ENCODE data around the gene VPS37C. TPM values are rescaled to one million over a fixed set of nuclear protein-coding genes. Genes with fewer than 3 reads are reported as not detected.
A peak's percentile ranks its signal among the peaks of the same experiment; 100 is the strongest.

VPS37C gene
- total RNA-seq, 1 donor from 2014 or later, result 9.9 TPM

DNA sequence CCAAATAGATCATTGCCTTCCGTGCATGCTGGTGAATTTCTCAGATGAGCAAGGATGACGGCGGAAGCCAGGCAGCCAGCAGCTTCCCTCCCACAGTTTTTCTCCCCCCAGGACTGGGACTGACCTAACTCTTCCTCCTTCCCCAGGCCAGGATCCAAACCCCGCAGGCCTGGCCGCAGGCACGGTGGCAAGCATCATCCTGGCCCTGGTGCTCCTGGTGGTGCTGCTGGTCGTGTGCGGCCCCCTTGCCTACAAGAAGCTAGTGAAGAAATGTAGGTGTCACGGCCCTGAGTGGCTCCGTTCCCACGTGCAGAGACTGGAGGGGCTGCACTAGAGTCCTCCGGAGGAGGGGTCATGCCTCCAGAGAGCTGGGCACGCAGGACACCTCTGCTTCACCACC is 38.5 kb downstream of the VPS37C start:
- no peak for DNase-seq (ENCODE audit: low spot score)
- Histone ChIP-seq H3F3A (ENCODE audit: low read depth) (peaks cover 4% of the 10 kb centered on the region), H3K27me3 (no peaks in the 10 kb centered on the region), H3K79me2 (ENCODE audit: low read depth) (no peaks in the 10 kb centered on the region), H4K20me1 (ENCODE audit: low read depth) (no peaks in the 10 kb centered on the region), H3K9me3 (ENCODE audit: low read depth) (no peaks in the 10 kb centered on the region), H3K4me2 (no peak overlapping the region), H3K27ac (no peak overlapping the region), H3K4me3 (no peak overlapping the region), H3K36me3 (no peaks in the 10 kb centered on the region), H3K4me1 (peaks cover 14% of the 10 kb centered on the region), H3K9ac (no peak overlapping the region), H2AFZ (replicated peaks) (no peak overlapping the region)
- Mint-ChIP-seq H3K4me3 (no peak overlapping the region), H3K27ac (no peak overlapping the region), H3K27me3 (ENCODE audit: insufficient read depth, low read depth) (peaks cover 9% of the 10 kb centered on the region), H3K36me3 (peaks cover 2% of the 10 kb centered on the region), H3K9me3 (no peaks in the 10 kb centered on the region), H3K4me1 (peaks cover 41% of the 10 kb centered on the region)
- TF ChIP-seq EZH2 (IDR thresholded peaks at IDR 0.05) (no peak), EZH2phosphoT487 (IDR thresholded peaks at IDR 0.05) (no peak)
- TF ChIP-seq, protein P1, sequence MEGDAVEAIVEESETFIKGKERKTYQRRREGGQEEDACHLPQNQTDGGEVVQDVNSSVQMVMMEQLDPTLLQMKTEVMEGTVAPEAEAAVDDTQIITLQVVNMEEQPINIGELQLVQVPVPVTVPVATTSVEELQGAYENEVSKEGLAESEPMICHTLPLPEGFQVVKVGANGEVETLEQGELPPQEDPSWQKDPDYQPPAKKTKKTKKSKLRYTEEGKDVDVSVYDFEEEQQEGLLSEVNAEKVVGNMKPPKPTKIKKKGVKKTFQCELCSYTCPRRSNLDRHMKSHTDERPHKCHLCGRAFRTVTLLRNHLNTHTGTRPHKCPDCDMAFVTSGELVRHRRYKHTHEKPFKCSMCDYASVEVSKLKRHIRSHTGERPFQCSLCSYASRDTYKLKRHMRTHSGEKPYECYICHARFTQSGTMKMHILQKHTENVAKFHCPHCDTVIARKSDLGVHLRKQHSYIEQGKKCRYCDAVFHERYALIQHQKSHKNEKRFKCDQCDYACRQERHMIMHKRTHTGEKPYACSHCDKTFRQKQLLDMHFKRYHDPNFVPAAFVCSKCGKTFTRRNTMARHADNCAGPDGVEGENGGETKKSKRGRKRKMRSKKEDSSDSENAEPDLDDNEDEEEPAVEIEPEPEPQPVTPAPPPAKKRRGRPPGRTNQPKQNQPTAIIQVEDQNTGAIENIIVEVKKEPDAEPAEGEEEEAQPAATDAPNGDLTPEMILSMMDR (IDR thresholded peaks at IDR 0.05), result no peak

DNA sequence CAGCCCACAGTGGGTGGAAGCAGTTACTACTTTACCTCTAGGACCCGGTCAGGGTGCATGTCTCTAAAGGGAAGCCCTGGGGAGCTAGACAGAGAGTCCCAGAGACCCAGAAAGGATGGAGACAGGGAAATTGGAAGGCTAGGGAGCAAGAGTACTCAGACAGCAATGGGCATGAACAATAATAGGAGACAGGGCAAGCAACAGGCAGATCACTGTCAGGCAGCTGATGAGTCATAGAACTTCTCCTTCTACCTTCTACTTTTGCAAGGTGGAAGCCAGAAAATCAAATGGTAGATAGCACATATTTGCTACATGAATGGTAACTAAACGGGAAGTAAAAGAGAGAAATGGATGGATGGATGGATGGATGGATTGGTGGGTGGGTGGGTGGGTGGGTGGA is 39.3 kb downstream of the VPS37C start:
- no peak overlapping the region for H3K9ac ChIP-seq
- H3K27me3 ChIP-seq, result no peaks in the 10 kb centered on the region
- no peak overlapping the region for H3K27ac ChIP-seq
- H4K20me1 ChIP-seq (ENCODE audit: low read depth), result no peaks in the 10 kb centered on the region
- DNase-seq (ENCODE audit: low spot score), result no peak
- H3K4me1 ChIP-seq, result peaks cover 14% of the 10 kb centered on the region
- H3K4me3 ChIP-seq, result no peak overlapping the region
- Mint-ChIP-seq H3K36me3 (peaks cover 2% of the 10 kb centered on the region), H3K4me1 (peaks cover 41% of the 10 kb centered on the region), H3K4me3 (no peak overlapping the region), H3K9me3 (no peaks in the 10 kb centered on the region), H3K27me3 (ENCODE audit: insufficient read depth, low read depth) (peaks cover 7% of the 10 kb centered on the region), H3K27ac (peak overlapping the region; percentile 3)
- no peak for TF ChIP-seq EZH2phosphoT487 (IDR thresholded peaks at IDR 0.05)
- TF ChIP-seq EZH2 (IDR thresholded peaks at IDR 0.05), result no peak
- TF ChIP-seq, protein P1 (IDR thresholded peaks at IDR 0.05), result no peak
- no peaks in the 10 kb centered on the region for H3K79me2 ChIP-seq (ENCODE audit: low read depth)
- H3K36me3 ChIP-seq, result no peaks in the 10 kb centered on the region
- peaks cover 4% of the 10 kb centered on the region for H3F3A ChIP-seq (ENCODE audit: low read depth)
- no peak overlapping the region for H3K4me2 ChIP-seq
- H3K9me3 ChIP-seq (ENCODE audit: low read depth), result no peaks in the 10 kb centered on the region
- H2AFZ ChIP-seq (replicated peaks), result no peak overlapping the region

DNA sequence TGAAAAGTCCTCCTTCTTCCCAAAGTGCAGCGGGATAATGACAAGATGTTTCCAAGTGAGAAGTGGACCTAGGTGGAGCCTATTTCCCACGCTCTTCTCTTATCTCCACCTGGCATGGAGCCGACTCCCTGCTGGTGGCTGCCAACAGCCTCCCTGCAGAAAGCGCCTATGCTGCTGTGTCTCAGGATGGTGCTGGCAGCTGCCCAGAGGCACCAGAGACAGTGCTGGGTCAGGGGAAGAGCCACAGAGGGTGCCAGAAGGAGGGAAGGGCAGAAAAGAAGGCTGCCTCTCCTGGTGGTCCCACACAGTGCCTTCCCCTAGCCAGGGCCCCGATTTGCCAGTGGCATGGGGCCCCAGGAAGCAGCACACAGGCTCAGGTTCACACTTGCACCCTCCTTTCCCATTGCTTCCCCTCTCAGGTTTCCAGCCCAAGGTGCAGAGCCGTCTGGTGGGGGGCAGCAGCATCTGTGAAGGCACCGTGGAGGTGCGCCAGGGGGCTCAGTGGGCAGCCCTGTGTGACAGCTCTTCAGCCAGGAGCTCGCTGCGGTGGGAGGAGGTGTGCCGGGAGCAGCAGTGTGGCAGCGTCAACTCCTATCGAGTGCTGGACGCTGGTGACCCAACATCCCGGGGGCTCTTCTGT is 39.9 kb downstream of the VPS37C start:
- no peaks in the 10 kb centered on the region for H3K27me3 ChIP-seq

More for the DNA sequence above, 39.9 kb downstream of the VPS37C start:
- no peaks in the 10 kb centered on the region for H3K36me3 ChIP-seq
- Mint-ChIP-seq H3K27ac (peak overlapping the region; percentile 97), H3K4me3 (no peak overlapping the region), H3K27me3 (ENCODE audit: insufficient read depth, low read depth) (peaks cover 7% of the 10 kb centered on the region), H3K9me3 (no peaks in the 10 kb centered on the region), H3K4me1 (peaks cover 38% of the 10 kb centered on the region), H3K36me3 (peaks cover 2% of the 10 kb centered on the region)
- TF ChIP-seq EZH2 (IDR thresholded peaks at IDR 0.05) (no peak), EZH2phosphoT487 (IDR thresholded peaks at IDR 0.05) (no peak)
- TF ChIP-seq, protein P1 (IDR thresholded peaks at IDR 0.05), result no peak
- no peak for DNase-seq (ENCODE audit: low spot score)
- no peaks in the 10 kb centered on the region for H3K9me3 ChIP-seq (ENCODE audit: low read depth)
- no peak overlapping the region for H3K9ac ChIP-seq
- no peak overlapping the region for H3K4me3 ChIP-seq
- H3K27ac ChIP-seq, result no peak overlapping the region
- H3K4me1 ChIP-seq, result peaks cover 14% of the 10 kb centered on the region
- H3F3A ChIP-seq (ENCODE audit: low read depth), result peaks cover 4% of the 10 kb centered on the region
- no peaks in the 10 kb centered on the region for H3K79me2 ChIP-seq (ENCODE audit: low read depth)
- no peak overlapping the region for H3K4me2 ChIP-seq
- no peaks in the 10 kb centered on the region for H4K20me1 ChIP-seq (ENCODE audit: low read depth)
- no peak overlapping the region for H2AFZ ChIP-seq (replicated peaks)
